ENCODE data around the gene SPTBN5. TPM values are rescaled to one million over a fixed set of nuclear protein-coding genes. Genes with fewer than 3 reads are reported as not detected.

SPTBN5 gene
- total RNA-seq, 1 experiment from 2014 or later: 0.64 TPM

DNA sequence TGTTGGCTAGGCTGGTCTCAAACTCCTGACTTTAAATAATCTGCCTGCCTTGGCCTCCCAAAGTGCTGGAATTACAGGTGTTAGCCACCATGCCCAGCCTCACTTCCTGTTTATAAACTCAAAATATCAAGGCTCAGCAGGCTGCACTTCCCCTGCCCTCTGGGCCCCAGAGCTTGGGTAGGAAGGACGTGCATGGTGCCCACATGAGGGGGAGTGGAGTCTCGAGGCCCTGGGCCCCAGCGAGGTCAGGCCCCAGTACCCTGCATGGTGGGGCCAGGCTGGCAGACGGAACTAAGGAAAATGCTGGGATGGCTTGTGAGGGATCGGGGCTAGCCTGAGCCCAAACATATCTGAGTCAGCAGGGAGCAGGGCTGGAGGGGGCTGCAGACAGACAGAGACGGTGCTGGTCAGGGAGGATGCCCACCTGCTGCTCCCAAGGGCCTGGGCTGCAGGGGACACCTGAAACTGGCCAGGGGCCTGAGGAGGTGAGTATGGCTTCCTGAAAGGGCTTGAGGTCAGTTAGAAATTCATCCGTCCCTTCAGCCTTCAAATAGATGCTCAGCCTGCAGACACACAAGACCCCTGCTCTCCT lies 5.1 kb downstream of the SPTBN5 start:
- intact Hi-C loops (cut with micrococcal nuclease; ENCODE audit: unreplicated experiment): no loop called here
- TF ChIP-seq, protein P1, sequence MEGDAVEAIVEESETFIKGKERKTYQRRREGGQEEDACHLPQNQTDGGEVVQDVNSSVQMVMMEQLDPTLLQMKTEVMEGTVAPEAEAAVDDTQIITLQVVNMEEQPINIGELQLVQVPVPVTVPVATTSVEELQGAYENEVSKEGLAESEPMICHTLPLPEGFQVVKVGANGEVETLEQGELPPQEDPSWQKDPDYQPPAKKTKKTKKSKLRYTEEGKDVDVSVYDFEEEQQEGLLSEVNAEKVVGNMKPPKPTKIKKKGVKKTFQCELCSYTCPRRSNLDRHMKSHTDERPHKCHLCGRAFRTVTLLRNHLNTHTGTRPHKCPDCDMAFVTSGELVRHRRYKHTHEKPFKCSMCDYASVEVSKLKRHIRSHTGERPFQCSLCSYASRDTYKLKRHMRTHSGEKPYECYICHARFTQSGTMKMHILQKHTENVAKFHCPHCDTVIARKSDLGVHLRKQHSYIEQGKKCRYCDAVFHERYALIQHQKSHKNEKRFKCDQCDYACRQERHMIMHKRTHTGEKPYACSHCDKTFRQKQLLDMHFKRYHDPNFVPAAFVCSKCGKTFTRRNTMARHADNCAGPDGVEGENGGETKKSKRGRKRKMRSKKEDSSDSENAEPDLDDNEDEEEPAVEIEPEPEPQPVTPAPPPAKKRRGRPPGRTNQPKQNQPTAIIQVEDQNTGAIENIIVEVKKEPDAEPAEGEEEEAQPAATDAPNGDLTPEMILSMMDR (IDR thresholded peaks at IDR 0.05; ENCODE audit: unreplicated experiment): no peak
- no peak for DNase-seq
- BruUV-seq (replicated peaks): no TSS peak
- Mint-ChIP-seq H3K27me3 (ENCODE audit: unreplicated experiment) (no peaks in the 10 kb centered on the region), H3K4me1 (ENCODE audit: low read depth, unreplicated experiment) (no peaks in the 10 kb centered on the region), H3K27ac (ENCODE audit: unreplicated experiment) (no peak overlapping the region), H3K36me3 (ENCODE audit: insufficient read depth, unreplicated experiment) (no peaks in the 10 kb centered on the region), H3K4me3 (ENCODE audit: low read depth, unreplicated experiment) (no peak overlapping the region), H3K9me3 (ENCODE audit: low read depth, unreplicated experiment) (no peaks in the 10 kb centered on the region)
- CTCF ChIA-PET: interaction anchor here (0.5 kb wide), 1 partner anchor 106 kb away, joined by 3 read pairs; no protein-coding TSS in a partner anchor

DNA sequence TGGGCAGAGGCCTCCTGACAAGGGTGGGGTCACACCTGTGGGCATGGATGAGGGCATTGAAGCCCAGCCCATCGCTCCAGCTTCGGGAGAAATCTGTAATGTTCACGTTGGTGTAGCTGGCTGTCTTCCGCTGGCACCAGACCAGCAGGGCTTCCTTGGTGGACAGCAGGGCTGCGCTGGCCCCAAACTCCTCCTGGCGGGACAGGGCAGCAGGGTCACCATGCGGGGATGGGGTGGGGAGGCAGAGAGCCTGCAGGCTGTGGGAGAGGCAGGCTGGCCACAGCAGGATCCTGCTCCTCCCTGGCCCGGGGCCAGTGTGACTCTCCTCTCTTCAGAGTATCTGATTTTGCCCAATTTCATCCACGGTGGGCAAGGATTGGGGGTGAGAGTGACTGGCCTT lies 6.0 kb downstream of the SPTBN5 start:
- no peaks in the 10 kb centered on the region for H3K27me3 Mint-ChIP-seq (ENCODE audit: unreplicated experiment)
- DNase-seq: no peak
- no TSS peak for BruUV-seq (replicated peaks)
- H3K36me3 Mint-ChIP-seq (ENCODE audit: insufficient read depth, unreplicated experiment): no peaks in the 10 kb centered on the region
- H3K4me1 Mint-ChIP-seq (ENCODE audit: low read depth, unreplicated experiment): no peaks in the 10 kb centered on the region
- no peak overlapping the region for H3K27ac Mint-ChIP-seq (ENCODE audit: unreplicated experiment)
- CTCF ChIA-PET: no interaction called here
- TF ChIP-seq, protein P1 (IDR thresholded peaks at IDR 0.05; ENCODE audit: unreplicated experiment): no peak
- no peaks in the 10 kb centered on the region for H3K9me3 Mint-ChIP-seq (ENCODE audit: low read depth, unreplicated experiment)
- intact Hi-C loops (cut with micrococcal nuclease; ENCODE audit: unreplicated experiment): no loop called here
- no peak overlapping the region for H3K4me3 Mint-ChIP-seq (ENCODE audit: low read depth, unreplicated experiment)

- DNase-seq: no peak
- Mint-ChIP-seq H3K4me1 (ENCODE audit: low read depth, unreplicated experiment) (no peaks in the 10 kb centered on the region), H3K27me3 (ENCODE audit: unreplicated experiment) (no peaks in the 10 kb centered on the region), H3K9me3 (ENCODE audit: low read depth, unreplicated experiment) (no peaks in the 10 kb centered on the region), H3K4me3 (ENCODE audit: low read depth, unreplicated experiment) (no peak overlapping the region), H3K36me3 (ENCODE audit: insufficient read depth, unreplicated experiment) (no peaks in the 10 kb centered on the region), H3K27ac (ENCODE audit: unreplicated experiment) (no peak overlapping the region)
- CTCF ChIA-PET: no interaction called here
- no TSS peak for BruUV-seq (replicated peaks)
- intact Hi-C loops (cut with micrococcal nuclease; ENCODE audit: unreplicated experiment): no loop called here
- TF ChIP-seq, protein P1 (IDR thresholded peaks at IDR 0.05; ENCODE audit: unreplicated experiment): no peak
These were observed 6.7 kb downstream of the SPTBN5 start for GRCh38 chr15:41887161-41887560.

- CTCF ChIA-PET: no interaction called here
- intact Hi-C loops (cut with micrococcal nuclease; ENCODE audit: unreplicated experiment): no loop called here
- no peaks in the 10 kb centered on the region for H3K36me3 Mint-ChIP-seq (ENCODE audit: insufficient read depth, unreplicated experiment)
- no peak for DNase-seq
- no TSS peak for BruUV-seq (replicated peaks)
- H3K4me1 Mint-ChIP-seq (ENCODE audit: low read depth, unreplicated experiment): no peaks in the 10 kb centered on the region
- no peaks in the 10 kb centered on the region for H3K27me3 Mint-ChIP-seq (ENCODE audit: unreplicated experiment)
- no peak overlapping the region for H3K27ac Mint-ChIP-seq (ENCODE audit: unreplicated experiment)
- no peak overlapping the region for H3K4me3 Mint-ChIP-seq (ENCODE audit: low read depth, unreplicated experiment)
- no peaks in the 10 kb centered on the region for H3K9me3 Mint-ChIP-seq (ENCODE audit: low read depth, unreplicated experiment)
- TF ChIP-seq, protein P1 (IDR thresholded peaks at IDR 0.05; ENCODE audit: unreplicated experiment): no peak
These were observed 7.1 kb downstream of the SPTBN5 start for GRCh38 chr15:41886741-41887140.
